Heart right ventricle (tissue), 16 donors: ENCODE results near the gene CRELD2. TPM values are rescaled to one million over a fixed set of nuclear protein-coding genes. Genes with fewer than 3 reads are reported as not detected.

ENCODE experiments used
- ATAC-seq, 8 donors: fragments of 200-7000 bp; cut with Tn5 transposase; one replicate each; pipeline ENCODE4 v1.9.1; 2020; ENCODE audit warnings: mild to moderate bottlenecking in 8 of 8, moderate library complexity in 8 of 8, moderate number of reproducible peaks in 1 of 8
- DNase-seq, 2 donors: peaks; one replicate each; pipeline ENCODE4 v3.0.0-alpha.2; 2020
- H3K27ac ChIP-seq, 10 donors: fragments of 200-600 bp; sonication (generic) in 2 of 10; one replicate each; pipeline versions ENCODE4 v1.5.0 to v1.8.0; 2020 to 2022; ENCODE audit warnings: mild to moderate bottlenecking in 3 of 10
- H3K27me3 ChIP-seq, 7 donors: fragments of 200-600 bp; one replicate each; pipeline ENCODE4 v1.8.0; 2021 to 2022; ENCODE audit warnings: mild to moderate bottlenecking in 2 of 7
- H3K36me3 ChIP-seq, 9 donors: fragments of 200-600 bp; sonication (generic) in 1 of 9; one replicate each; pipeline versions ENCODE4 v1.5.0 to v1.8.0; 2020 to 2022; ENCODE audit warnings: mild to moderate bottlenecking in 2 of 9
- H3K4me1 ChIP-seq, 9 donors: fragments of 200-600 bp; sonication (generic) in 1 of 9; one replicate each; pipeline versions ENCODE4 v1.5.0 to v1.8.0; 2020 to 2022; ENCODE audit warnings: mild to moderate bottlenecking in 4 of 9
- H3K4me3 ChIP-seq, 10 donors: fragments of 200-600 bp; sonication (generic) in 2 of 10; one replicate each; pipeline versions ENCODE4 v1.5.0 to v1.8.0; 2020 to 2022; ENCODE audit warnings: mild to moderate bottlenecking in 7 of 10, moderate library complexity in 2 of 10
- H3K9me3 ChIP-seq, 11 donors: fragments of 200-600 bp in 10 of 11; sonication (generic) in 2 of 11; one replicate each; pipeline versions ENCODE4 v1.5.0 to v1.8.0; 2013 to 2022; ENCODE audit warnings: mild to moderate bottlenecking in 2 of 11, control low read depth in 1 of 11, moderate library complexity in 1 of 11
- CTCF ChIP-seq, 9 donors: fragments of 200-600 bp; sonication (generic) in 2 of 9; IDR thresholded peaks; one replicate each; pipeline versions ENCODE4 v1.5.0 to v1.8.0; 2021 to 2022; ENCODE audit warnings: antibody characterized with exemption in 9 of 9, mild to moderate bottlenecking in 5 of 9, moderate library complexity in 1 of 9
- WGBS, 2 donors: extraction: QIAGEN DNeasy Blood & Tissue Kit; methylation state at CpG; one replicate each; pipeline ENCODE4 v1.1.7; 2013; ENCODE audit warnings: inconsistent platforms in 1 of 2; 5-methylcytosine and 5-hydroxymethylcytosine counted together
- intact Hi-C, 10 donors: fragments of 100-400 bp; cut with DNase I; formaldehyde crosslinking; loops; one replicate each; pipeline versions ENCODE4 v1.11.1 to v1.14.2; 2022
- polyA plus RNA-seq, 2 donors: library from polyadenylated mRNA; stranded (reverse); fragments of 200-250 nt; gene quantifications; one replicate each; pipeline ENCODE4 v1.2.3, GENCODE V29; 2013
- total RNA-seq, 10 donors: library from RNA; stranded (reverse); fragmentation: NEBNext Ultra II Directional in 3 of 10; extraction: Animal tissue kit (Norgen Biotek cat#: 25700) in 3 of 10; gene quantifications; one replicate each; pipeline versions ENCODE4 v1.2.1 to v1.2.4, GENCODE V29; 2021 to 2023
- donor health status: Arrhythmogenic right ventricular cardiomyopathy.
- donor health status: ischemic (EF 13 %, LVEDD 7.1; RV severe dilation, severe dysfunction).
- donor health status: healthy with polysubstance abuse.
- donor health status: DM: no; HTN: yes; CAD: no.
- donor health status: DM: no; HTN: no; CAD: no.
- donor health status: ischemic (EF 25% LVEDD 6.9; RV normal size, moderate dysfunction).
- donor health status: ischemic (EF 25% LVEDD 5.7; RV mildly dilated, moderate dysfunction).
- donor health status: healthy.
- donor health status: DM: yes; HTN: yes; CAD: no.
- donor health status: Ischemic cardiomyopathy.
- donor health status: ischemic (EF 35%, LVEDD 5.7; RV mildly dilated, moderate dysfunction).
- donor health status: nonischemic (EF 11% LVEDD 7.7; RV severe dilation, severe dysfunction).
- donor health status: DM: yes; HTN: yes; CAD: no.
- donor health status: PGD.
- donor health status: ischemic (EF 29% LVEDD 5.4; RV normal size, mild dysfunction).
- donor health status: nonischemic (EF 23%, LVEDD 6.1; RV moderate dilation, normal function).

CRELD2 gene
- total and polyA plus RNA-seq, 12 donors: 11.0 to 90.0 (median 19.2) TPM

GRCh38 chr22:49878206-49878605 is 40.2 kb upstream of the CRELD2 start:
- H3K27me3 ChIP-seq: no peaks in the 10 kb centered on the region
- no peak overlapping the region for H3K4me3 ChIP-seq
- WGBS, 2 donors: 95 to 97% methylated on average over 8 of the region's 8 CpGs
- intact Hi-C loops: no loop called here
- TF ChIP-seq CTCF (IDR thresholded peaks at IDR 0.05): no peak
- DNase-seq (no peak), ATAC-seq (no peak)
- peaks cover 0 to 16% (median 0%) of the 10 kb centered on the region in 9 donors for H3K36me3 ChIP-seq
- peaks cover 0 to 6% (median 0%) of the 10 kb centered on the region in 11 donors for H3K9me3 ChIP-seq
- H3K4me1 ChIP-seq: peaks cover 0 to 20% (median 0%) of the 10 kb centered on the region in 9 donors
- H3K27ac ChIP-seq: no peak overlapping the region

- Histone ChIP-seq H3K27me3 (no peaks in the 10 kb centered on the region), H3K4me1 (peaks cover 0 to 20% (median 0%) of the 10 kb centered on the region in 9 donors), H3K36me3 (peaks cover 0 to 30% (median 10%) of the 10 kb centered on the region in 9 donors), H3K27ac (no peak overlapping the region), H3K4me3 (no peak overlapping the region), H3K9me3 (peaks cover 0 to 6% (median 0%) of the 10 kb centered on the region in 11 donors)
- no peak for TF ChIP-seq CTCF (IDR thresholded peaks at IDR 0.05)
- ATAC-seq (no peak), DNase-seq (no peak)
- intact Hi-C loops: no loop called here
- WGBS, 2 donors: 92 to 94% methylated on average over 9 of the region's 9 CpGs
Measured at GRCh38 chr22:49879871-49880270, 38.6 kb upstream of the CRELD2 start.

GRCh38 chr22:49880281-49880680 is 38.2 kb upstream of the CRELD2 start:
- 48 to 55% methylated on average over 20 of the region's 20 CpGs for WGBS, 2 donors
- Histone ChIP-seq H3K27me3 (no peaks in the 10 kb centered on the region), H3K9me3 (peaks cover 0 to 6% (median 0%) of the 10 kb centered on the region in 11 donors), H3K4me1 (peaks cover 0 to 20% (median 0%) of the 10 kb centered on the region in 9 donors), H3K36me3 (peaks cover 0 to 34% (median 11%) of the 10 kb centered on the region in 9 donors), H3K27ac (no peak overlapping the region), H3K4me3 (no peak overlapping the region)
- DNase-seq (no peak), ATAC-seq (no peak)
- intact Hi-C loops: no loop called here
- no peak for TF ChIP-seq CTCF (IDR thresholded peaks at IDR 0.05)

- TF ChIP-seq CTCF (IDR thresholded peaks at IDR 0.05): no peak
- WGBS, 2 donors: 94 to 98% methylated on average over 2 of the region's 2 CpGs
- ATAC-seq: no peak
- no peaks in the 10 kb centered on the region for H3K27me3 ChIP-seq
- intact Hi-C loops: no loop called here
- H3K4me1 ChIP-seq: peaks cover 0 to 20% (median 0%) of the 10 kb centered on the region in 9 donors
- H3K36me3 ChIP-seq: peaks cover 0 to 47% (median 14%) of the 10 kb centered on the region in 9 donors
- no peak for DNase-seq
- H3K4me3 ChIP-seq: no peak overlapping the region
- peaks cover 0 to 6% (median 0%) of the 10 kb centered on the region in 11 donors for H3K9me3 ChIP-seq
- no peak overlapping the region for H3K27ac ChIP-seq
Measured at GRCh38 chr22:49881856-49882255, 36.6 kb upstream of the CRELD2 start.
